Erythroblast (primary cell): Measurements from ENCODE around the gene ANKRD28.

Experiments used
- GATA1 ChIP-seq: IDR thresholded peaks from 2 replicates; pipeline ENCODE4 v1.6.1; 2011; ENCODE audit warnings: low read depth, mild to moderate bottlenecking, control low read depth, low read length, moderate library complexity
- POLR2A ChIP-seq: IDR thresholded peaks from 2 replicates; pipeline ENCODE4 v1.6.1; 2011; ENCODE audit warnings: mild to moderate bottlenecking, low read length

DNA sequence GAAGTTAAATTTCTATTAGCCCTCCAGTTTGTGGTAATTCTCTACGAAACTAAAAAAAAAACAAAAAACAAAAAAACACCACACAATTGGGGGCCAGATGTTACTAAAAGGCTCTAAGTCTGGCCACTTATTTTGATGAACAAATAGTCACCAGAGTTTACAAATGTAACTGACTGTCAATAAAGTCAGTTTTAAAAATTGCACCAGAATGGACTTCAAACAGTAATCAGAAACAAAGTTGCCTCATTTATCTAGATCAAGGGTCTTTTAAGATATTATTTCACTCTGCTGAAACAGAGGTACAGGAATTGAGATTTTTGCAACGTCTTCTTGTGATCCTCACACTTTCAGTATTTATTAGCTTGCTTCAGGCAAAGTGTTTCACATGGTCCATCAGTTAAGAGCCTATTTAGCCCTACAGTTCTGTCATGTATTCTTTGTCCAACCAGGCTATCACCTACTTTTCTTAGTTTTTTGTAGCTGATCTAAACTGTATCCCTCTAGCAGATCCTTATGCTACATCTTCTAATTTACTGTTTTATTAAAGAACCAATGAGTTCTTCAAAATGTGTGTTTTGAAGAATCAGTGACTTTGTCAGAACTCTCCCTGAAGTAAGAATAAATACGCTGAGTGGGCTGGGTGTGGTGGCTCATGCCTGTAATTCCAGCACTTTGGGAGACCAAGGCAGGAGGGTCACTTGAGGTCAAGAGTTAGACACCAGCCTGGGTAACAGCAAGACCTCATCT lies 74.7 kb downstream of the ANKRD28 start:
- TF ChIP-seq POLR2A (no peak), GATA1 (no peak)
